GM18861 (cell line): ENCODE results near the gene GPR39.
"Not testable (repeated sequence)": the region's sequence is repeated elsewhere in the genome, so short reads cannot be mapped to it uniquely, and the experiment has no call there.

Experiments
- ATAC-seq: cut with Tn5 transposase; IDR thresholded peaks from one replicate; pipeline ENCODE4 v1.9.1; 2021; ENCODE audit not compliant: unreplicated experiment

Gene GPR39

DNA sequence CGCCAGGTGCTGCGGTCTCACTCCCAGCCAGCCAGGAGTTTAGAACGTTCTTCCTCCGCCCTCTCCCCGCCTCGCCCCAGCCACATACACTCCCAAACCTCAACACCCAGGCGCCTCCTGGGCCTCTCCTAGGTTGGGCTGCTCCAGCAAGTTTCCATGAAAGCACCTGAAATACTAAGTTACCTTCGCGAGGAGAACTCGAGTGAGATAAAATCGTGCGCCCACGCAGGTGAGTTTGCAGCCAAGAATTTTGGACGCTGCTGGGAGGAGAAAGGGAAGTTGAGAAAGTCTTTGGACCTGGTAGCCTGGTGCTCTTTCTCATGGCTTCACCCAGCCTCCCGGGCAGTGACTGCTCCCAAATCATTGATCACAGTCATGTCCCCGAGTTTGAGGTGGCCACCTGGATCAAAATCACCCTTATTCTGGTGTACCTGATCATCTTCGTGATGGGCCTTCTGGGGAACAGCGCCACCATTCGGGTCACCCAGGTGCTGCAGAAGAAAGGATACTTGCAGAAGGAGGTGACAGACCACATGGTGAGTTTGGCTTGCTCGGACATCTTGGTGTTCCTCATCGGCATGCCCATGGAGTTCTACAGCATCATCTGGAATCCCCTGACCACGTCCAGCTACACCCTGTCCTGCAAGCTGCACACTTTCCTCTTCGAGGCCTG is at the start of gene GPR39:
Gene GPR39 (plus strand): TSS at position 83 of the 673 bp plus-strand sequence.
- no peak for ATAC-seq

DNA sequence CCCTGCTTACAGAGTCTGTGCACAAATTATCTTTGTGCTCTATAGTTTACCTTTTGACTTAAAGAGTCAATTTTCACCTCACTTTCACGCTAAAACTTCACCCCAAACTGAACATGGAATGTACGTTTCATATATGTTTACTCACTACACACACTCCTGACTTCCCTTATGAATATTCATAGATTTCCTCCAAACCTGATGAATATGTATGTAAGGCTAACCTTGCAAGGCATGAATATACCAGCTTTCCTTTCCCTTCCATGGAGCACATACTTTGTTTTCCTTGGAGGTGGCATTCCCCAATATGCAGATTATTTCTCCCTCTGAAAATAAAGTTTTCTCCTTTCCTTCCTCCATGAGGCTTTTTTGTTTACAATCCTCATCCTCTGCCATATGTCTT is 48.4 kb upstream of the GPR39 start:
- ATAC-seq = no peak

DNA sequence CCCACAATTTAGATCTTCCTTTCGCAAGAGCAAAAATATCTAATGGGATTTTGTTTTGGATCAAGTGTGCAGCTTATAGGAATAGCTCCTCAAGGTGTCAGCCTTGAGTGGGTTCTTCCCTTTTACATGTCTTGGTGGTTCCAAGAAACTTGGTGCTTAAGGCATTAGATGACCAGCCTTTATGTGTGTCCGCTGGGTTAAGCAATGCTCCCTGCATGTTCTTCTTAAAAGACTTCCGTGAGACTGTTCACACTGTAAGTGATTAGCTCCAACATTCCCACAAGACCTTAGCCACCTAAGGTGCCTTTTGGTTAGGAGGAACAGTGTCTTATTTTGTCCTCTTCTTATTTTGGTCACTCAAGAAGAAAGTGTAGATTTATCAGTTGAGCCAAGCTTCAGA is 44.3 kb upstream of the GPR39 start:
- ATAC-seq = no peak

DNA sequence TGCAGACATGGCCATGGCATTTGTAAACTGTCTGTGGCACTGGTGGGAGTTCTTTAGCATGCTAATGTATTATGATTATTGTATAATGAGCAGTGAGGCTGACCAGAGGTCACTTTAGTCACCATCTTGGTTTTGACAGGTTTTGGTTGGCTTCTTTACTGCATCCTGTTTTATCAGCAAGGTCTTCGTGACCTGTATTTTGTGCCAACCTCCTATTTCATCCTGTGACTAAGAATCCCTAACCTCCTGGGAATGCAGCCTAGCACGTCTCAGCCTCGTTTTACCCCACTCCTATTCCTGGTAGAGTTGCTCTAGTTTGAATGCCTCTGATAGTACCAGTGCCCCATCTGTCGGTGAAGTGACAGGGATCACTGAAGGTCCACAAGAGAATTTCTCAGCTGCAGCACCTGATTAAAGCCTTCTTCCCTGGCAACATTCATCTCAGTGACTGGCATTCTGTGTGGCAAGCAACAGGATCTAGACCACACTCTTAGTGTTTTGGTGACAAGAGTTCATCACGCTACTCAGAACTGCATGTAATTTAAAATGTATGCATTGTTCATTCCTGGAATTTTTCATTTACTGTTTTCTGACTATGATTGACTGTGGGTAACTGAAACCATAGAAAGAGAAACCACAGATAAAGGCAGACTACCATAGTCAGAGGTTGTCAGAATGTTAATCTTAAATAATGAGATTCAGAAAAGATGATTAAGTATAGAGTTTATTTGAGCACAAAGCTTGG is 43.0 kb upstream of the GPR39 start:
- no peak for ATAC-seq

DNA sequence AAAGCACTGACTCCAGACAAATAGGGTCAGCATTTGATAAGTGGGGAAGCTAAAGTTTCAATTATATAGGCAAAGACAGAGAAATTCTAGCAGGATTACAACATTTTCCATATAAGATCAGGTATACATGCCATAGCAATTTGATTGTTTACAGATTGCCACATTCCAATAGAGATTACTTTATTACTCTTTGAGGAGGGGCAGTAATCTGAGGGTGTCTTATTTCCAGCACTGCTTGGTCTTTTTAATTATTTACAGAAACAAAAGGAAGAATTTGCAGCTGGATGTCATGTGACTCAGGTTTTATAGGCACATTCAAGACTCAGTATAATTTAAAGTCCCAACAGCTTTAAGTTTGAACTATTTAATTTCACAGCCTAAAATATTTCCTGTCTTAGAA is 42.5 kb upstream of the GPR39 start:
- no peak for ATAC-seq

DNA sequence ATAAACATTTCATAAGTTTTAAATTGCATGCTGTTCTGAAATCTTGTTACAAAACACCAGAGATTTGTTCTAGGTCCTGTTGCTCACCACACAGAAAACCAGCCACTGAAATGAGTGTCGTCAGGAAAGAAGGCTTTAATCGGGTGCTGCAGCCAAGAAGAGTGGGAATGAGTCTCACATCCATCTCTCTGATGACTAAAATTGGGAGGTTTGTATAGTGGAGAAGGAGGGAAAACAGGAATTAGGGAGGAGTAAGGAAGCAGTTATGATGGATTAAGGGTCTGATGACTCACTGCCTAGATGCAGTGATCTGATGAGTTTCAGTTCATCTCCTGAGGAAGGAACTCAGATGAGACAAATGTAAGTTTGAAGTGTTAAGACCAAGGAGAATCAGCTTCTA is 42.1 kb upstream of the GPR39 start:
- ATAC-seq = no peak

DNA sequence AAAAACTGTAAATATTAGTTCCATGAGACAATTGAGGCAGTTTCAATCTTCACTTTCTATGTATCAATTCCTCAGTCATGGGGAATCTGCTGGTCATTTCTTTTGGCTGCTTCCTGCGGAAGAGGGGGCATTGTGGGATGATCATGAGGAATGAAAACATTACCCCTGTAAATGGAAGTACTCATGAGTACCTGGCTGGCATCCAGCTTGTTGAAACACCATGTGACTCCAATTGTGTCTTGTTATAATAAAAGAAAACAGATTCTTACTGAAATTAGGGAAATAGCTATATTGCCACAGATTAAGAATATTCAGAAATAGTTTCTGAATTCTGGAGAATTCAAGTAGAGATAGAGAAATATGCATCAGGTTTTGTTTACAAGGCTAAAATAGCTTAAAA is 41.6 kb upstream of the GPR39 start:
- no peak for ATAC-seq

DNA sequence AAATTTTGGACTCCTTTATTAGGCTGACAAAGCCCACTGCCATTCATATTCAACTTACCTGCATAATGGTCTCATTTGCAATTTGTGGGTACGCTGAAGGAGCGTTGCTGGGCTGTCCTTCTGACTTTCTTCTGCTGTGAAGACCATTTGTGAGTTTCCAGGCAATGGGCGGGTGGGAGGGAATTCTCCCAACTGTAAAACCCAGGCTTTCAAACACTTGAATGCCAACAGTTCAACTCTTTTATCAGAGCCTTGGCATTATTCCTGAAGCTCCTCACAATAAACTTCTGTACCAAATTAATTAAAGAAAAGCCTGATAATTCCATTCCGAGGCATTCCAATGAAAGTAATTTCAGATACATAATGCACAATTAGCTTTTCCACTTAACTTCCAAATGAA is 35.2 kb upstream of the GPR39 start:
- no peak for ATAC-seq

DNA sequence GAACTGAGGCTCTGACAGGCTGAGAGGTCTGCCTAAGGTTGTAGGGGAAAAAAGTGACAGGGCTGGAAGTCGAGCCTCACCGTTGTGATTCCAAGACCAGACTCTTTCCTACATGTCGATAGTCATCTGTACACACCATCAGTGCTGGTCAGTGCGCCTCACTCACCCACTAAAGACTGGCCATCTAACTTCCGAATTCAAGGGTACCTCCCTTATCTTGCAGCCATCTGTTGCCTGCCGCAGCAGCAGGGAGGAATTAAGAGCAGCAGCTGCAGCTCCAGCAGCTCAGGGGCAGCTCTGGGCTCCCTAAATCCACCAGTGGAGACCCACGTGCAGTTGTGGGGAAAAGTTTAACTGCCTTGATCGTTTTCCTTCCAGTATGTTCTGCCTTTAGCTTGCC is 32.6 kb upstream of the GPR39 start:
- no peak for ATAC-seq

DNA sequence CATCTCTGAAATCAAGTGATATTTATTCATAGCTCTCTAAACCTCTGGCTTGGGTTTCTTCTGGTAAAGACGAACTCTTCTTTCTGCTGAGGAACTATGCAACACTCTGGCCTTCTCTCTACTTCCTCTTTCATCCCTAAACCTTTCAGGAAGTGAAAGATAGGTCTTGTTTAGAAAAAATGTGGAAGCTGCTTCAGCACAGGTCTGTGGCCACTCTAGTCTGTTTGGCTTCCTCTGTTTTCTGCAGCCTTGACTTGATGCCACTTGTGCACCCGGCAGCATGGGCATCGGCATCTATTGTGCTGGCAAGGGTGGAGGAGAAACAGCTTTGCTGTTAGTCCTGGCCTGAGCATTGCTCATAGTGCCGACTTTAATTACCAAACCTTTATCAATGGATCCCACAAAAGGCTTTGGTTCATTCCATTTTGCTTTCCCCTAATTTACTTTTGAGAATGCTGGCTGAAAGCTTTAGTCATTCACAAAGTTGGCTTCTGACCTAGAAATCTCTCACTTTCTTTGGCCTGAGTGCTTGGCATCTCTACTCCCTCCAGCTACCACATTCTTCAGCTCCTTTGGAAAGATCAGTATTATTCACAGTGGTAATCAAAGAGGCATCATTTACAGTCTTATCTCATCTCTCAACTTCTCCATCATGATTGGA is 32.0 kb upstream of the GPR39 start:
- no peak for ATAC-seq

DNA sequence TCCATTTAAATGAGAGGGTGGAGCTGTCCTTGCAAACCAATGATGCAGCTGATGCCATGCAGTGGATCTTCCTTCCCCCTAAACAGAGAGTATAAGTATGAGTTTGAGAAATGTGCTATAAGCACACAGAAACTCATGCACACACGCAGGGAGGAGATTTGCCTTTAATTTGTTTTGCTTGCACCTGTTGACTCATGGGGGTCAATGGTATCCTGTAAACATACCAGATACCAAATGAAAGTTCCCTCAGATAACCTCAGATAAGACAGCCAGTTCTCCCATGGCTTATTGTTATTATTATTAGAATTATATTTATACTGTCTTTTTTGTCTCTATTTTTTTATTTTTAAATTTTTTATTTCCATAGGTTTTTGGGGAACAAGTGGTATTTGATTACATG is 29.5 kb upstream of the GPR39 start:
- no peak for ATAC-seq

DNA sequence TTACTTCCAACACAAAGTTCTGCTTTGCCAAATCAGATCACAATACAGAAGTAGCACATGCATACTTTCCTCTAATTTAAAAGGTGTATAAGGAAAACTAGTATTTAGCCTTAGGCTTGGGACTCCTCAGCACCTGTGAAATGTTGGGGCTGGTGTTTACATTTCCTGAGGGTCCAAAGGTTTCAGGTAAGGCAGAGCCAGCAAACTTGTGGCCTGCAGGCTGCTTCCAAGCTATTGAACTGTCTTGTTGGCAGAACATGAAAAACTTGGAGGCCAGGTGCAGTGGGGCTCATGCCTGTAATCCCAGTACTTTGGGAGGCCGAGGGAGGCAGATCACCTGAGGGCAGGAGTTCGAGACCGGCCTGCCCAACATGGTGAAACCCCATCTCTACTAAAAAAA is 26.5 kb upstream of the GPR39 start:
- no peak for ATAC-seq

DNA sequence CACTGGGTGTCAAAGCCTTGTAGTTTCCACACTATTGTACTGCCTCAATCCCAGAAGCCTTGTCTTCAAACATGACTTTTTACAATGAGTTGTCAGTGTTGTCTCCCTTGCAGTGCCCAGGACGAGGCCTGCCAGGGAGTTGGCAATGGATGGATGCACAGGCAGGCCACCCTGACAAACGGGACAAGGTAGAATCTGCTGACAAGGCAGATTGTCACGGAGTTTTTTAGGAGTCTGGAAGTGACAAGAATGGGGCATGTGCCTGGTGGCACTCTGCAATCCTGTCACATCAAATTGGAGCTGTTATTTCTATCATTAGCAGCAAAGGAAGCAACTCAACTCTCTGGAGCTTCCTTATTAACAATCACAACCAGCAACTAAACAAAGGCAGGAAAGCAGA is 25.2 kb upstream of the GPR39 start:
- ATAC-seq = no peak

DNA sequence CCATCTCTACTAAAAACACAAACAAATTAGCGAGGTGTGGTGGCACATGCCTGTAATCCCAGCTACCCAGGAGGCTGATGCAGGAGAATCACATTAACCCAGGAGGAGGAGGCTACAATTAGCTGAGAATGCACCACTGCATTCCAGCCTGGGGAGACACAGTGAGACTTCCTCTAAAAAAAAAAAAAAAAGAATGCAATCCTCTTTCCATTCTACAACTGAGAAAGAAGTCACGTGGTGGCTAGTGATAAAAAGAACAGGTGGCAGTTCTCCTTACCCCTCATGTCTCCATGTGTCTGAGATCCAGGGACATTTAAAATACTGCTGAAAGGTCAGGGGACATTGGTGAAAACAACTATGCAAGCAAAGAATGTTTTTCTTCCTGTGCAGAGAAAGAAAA is 24.4 kb upstream of the GPR39 start:
- no peak for ATAC-seq

DNA sequence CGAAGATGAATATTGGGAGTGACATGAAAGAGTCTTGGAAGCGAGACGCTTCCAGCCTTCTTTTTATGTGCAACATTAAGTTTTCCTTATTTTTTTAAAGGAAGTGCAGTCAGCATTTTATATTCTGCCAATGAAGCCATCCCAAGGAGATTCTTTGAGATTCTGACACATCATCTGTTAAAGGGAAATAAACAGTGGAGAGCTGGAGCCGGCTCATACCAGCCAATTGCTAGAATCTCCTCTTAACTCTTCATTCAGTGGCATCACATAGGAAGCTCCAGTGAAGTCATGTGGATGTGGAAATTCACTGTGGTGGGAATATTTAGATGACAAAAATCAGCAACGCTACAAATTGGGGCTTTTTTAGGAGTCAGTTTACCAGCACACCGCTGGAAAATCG is 23.7 kb upstream of the GPR39 start:
- ATAC-seq = no peak

DNA sequence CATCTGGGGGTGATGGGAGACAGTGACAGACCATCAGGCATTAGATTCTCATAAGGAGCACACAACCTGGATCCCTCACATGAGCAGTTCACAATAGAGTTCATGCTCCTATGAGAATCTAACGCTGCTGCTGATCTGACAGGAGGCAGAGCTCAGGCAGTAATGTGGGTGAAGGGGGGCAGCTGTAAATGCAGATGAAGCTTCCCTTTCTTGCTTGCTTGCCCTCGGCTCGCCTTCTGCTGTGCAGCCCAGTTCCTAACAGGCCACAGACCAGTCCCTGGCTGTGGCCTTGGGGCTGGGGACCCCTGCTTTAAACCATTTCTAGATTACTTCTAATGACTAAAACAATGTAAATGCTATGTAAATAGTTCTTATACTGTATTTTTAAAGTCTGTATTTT is 19.6 kb upstream of the GPR39 start:
- ATAC-seq = not testable (repeated sequence)

DNA sequence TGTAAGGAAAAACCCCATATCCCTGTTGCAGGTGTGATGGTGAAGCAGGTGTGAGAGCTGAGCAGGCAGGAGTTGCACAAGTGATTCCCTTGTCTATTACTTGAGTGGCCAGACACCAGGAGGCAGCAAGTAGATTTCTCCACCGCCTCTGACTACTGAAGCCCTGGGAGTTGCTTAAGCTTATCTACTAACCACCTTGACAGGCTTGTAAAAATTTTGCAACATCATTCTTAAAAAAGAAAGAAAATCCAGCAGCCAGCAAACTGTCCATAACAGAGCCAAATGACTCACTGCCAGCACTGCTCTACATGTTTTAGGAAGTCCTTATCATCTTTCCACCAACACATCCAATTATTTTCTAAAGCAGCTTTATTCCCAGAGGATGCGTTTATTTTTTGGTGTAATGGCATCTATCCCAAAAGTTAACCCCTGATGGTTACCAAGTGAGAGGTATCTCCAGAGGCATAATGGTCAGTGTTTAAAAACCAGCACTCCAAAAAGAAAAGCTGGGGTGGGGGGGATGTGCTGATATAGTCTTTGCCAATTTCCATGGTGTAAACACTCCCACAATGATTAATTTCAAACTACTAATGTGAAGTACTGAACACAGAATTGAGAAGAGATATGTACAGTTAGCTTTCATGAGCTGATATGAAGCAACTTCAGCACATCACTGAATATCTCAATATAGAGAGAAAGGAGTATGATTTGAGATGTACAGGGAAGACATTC is 16.3 kb upstream of the GPR39 start:
- ATAC-seq = no peak

DNA sequence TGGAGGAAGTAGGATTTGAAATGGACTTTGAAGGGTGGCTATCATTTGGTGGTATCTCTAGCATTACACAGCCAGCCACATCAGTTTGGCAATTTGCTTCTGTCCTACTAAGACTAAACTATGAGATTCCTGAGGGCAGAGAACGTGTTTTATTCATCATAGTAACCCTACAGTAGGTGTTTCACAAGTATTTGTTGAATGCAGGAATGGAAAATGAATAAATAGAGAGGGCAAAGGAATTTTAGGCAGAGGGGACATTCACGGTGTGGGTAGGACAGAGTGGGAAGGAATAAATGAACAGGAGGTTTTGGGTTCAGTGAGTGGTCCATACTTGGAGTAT is 15.7 kb upstream of the GPR39 start:
- ATAC-seq = no peak

DNA sequence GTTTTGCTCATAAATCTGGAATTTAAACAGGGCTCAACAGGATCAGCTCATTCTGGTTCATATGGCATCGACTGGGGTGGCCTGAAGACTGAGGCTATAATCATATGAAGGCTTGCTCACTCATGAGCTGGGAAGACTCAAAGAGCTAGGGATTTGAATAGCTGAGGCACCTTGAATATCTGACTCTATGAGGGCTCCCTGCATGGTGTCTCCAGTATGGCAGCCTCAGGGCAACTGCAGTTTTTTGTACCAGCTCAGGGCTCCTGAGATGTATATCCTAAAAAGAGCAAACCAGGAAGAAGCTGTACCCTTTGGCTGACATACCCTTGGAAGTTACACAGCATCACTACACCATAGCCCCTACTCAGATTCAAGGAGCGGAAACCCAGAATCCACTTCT is 15.3 kb upstream of the GPR39 start:
- no peak for ATAC-seq

DNA sequence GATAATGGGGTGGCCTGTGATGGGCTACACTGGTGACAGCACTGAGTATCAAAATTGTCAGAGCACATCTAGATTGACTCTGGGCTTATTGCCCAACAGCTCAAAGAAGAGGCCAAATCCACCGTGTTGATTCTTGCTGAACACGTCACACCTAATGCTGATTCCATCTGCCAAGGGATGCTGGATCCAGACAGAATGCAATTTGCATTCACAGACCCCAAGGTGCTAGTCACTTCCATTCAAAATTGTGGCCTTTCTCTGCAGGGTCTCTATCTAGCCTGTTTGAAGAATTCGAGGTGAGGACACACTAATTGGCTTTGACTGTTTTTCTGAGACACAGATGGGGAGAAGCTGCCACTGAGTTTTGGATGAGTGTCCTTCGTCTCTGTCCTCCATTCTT is 13.5 kb upstream of the GPR39 start:
- ATAC-seq = no peak

DNA sequence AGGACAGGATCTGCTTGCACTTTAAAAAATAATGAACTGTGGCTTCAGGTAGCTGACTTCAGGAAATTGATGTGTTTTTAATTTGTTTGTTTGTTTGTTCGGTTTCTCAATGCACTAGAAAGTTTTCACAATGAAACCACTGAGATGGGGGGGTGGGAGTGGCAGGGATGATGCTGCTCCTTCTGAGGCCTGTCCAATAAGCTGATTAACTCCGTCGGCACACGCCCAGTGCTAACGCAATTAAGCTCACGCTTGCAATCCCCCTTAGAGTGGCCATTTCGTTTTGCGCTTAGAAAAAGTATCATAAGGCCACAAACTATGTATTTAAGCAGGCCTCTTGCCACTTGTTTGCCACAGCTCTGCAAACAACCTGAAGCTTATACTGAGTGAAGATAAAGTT is 12.5 kb upstream of the GPR39 start:
- ATAC-seq = no peak

DNA sequence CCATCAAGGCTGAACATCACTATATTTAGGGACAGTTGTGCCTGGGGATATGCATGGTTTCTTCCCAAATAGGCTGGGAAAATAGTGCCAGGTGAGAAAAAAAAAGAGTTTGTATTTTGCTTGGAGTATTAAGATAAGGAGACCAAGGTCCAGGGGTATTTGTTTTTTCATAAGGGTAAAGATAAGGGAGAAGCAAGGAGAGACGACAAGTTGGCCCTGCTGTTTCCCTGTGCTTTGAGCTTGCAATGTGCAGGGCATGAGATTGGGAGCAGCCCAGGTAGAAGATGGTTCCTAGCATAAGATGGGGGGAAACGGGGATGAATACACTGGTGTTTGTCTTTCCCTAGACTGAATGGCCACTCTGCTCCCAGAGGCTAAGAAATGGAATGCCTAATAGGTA is 8.8 kb upstream of the GPR39 start:
- no peak for ATAC-seq
